Forelimb muscle (tissue), 1 donor: Measurements from ENCODE around the gene CAMKV. TPM values are rescaled to one million over a fixed set of nuclear protein-coding genes. Genes with fewer than 3 reads are reported as not detected.
A peak's percentile ranks its signal among the peaks of the same experiment; 100 is the strongest.
"Not testable (repeated sequence)": the region's sequence is repeated elsewhere in the genome, so short reads cannot be mapped to it uniquely, and the experiment has no call there.

Experiments
- DNase-seq: peaks from one replicate; pipeline ENCODE4 v3.0.0-alpha.2; 2013; ENCODE audit warnings: low read depth
- polyA plus RNA-seq: library from polyadenylated mRNA; unstranded; fragments of 120-200 nt; gene quantifications from one replicate; pipeline ENCODE4 v1.2.1, GENCODE V29; 2013; ENCODE audit not compliant: insufficient read length

Gene CAMKV, protein sequence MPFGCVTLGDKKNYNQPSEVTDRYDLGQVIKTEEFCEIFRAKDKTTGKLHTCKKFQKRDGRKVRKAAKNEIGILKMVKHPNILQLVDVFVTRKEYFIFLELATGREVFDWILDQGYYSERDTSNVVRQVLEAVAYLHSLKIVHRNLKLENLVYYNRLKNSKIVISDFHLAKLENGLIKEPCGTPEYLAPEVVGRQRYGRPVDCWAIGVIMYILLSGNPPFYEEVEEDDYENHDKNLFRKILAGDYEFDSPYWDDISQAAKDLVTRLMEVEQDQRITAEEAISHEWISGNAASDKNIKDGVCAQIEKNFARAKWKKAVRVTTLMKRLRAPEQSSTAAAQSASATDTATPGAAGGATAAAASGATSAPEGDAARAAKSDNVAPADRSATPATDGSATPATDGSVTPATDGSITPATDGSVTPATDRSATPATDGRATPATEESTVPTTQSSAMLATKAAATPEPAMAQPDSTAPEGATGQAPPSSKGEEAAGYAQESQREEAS
- 0.13 TPM for polyA plus RNA-seq

GRCh38 chr3:49869525-49870126, at the start of gene CAMKV:
Gene CAMKV (minus strand): TSS chr3:49869906. CDS start chr3:49862388, 7,518 bp downstream.
- DNase-seq, result no peak

DNA sequence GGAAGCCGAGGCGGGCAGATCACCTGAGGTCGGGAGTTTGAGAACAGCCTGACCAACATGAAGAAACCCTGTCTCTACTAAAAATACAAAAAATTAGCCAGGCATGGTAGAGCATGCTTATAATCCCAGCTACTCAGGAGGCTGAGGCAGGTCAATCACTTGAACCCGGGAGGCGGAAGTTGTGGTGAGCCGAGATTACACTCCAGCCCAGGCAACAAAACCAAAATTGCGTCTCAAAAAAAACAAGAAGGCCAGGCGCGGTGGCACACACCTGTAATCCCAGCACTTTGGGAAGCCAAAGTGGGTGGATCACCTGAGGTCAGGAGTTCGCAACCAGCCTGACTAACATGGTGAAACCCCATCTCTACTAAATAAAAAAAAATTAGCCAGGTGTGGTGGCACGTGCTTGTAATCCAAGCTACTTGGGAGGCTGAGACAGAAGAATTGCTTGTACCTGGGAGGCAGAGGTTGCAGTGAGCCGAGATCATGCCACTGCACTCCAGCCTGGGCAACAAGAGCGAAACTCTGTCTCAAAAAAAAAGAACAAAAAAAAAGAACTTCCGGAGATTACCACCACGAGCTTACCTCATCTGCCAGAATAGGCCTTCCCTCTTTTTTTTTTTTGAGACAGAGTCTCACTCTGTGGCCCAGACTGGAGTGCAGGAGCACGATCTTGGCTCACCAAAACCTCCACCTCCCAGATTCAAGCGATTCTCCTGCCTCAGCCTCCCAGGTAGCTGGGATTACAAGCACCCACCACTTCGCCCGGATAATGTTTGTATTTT, 48.3 kb upstream of the CAMKV start:
- not testable (repeated sequence) for DNase-seq

GRCh38 chr3:49916686-49917085, 47.0 kb upstream of the CAMKV start:
- DNase-seq, result no peak

- DNase-seq, result no peak
Measured at GRCh38 chr3:49914906-49915305, 45.2 kb upstream of the CAMKV start.

GRCh38 chr3:49912881-49913281, 43.2 kb upstream of the CAMKV start:
- DNase-seq, result no peak

- no peak for DNase-seq
Measured at GRCh38 chr3:49911611-49912010, 41.9 kb upstream of the CAMKV start.

GRCh38 chr3:49911124-49911420, 41.4 kb upstream of the CAMKV start:
- no peak for DNase-seq

DNA sequence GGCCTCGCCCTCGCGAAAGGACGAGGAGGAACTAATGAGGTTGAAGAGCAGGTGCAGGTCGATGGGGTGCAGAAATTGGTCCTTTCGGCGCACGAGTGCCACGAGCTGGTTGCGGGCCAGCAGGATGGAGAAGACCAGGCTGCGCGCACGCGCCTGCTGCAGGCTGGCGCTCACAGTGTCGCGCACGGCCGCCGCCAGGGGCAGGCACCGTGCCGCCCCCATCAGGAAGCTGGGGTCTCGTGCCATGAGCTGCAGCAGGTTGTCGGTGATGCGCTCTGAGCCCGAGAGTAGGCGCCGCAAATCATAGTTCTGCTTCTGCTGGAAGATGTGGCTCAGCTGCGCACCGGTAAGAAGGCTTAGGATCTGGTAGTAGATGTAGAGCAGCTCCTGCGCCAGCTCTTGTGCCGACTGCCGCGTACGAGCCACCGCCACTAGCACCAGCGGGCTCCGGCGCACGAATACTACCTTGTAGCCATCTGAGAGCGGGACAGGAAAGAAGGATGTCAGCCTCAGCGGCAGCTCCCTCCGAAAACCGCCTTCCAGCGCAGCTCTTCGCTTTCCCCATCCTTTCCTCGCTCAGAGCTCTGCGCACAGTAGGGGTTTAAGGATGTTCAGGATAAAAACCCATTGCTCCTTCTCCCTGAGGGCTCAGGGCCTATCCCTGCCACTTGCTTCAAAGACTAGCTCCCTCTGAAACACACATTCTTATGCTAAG, 40.9 kb upstream of the CAMKV start:
- DNase-seq, result no peak

GRCh38 chr3:49908373-49909199, 38.9 kb upstream of the CAMKV start:
- DNase-seq, result no peak

DNA sequence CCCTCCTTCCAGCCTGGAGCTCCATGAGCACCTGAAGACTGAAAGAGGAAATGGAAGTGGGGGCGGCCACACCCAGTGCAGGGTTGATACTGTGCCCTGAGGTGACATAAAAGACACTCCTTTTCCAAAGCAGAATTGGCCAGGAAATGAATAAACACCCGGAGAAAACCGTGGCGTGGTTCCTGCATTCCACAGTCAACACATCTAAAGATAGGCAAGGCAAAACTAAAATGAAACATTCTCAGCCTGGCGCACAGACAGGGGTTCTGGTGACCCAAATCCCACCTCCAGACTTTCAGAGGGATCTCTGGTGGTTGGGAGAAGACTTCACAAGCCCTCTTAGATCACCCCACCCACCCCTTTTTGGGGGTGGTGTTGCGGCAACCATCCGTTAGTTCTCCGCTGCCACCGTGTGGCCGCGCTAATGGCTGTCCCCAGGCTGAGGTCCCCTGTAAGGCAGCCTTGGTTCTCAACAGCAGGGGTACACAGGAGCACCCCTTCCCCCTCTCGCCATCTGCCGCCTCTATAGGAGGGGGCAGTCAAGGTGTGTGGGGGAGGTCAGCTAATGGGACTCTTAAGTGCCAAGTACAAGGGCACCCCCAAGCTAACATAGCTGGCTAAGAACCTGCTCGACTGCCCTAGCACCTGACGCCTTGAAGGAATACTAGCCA, 36.5 kb upstream of the CAMKV start:
- peak; percentile 17 for DNase-seq

GRCh38 chr3:49904448-49904847, 34.7 kb upstream of the CAMKV start:
- not testable (repeated sequence) for DNase-seq

- DNase-seq, result no peak
Measured at GRCh38 chr3:49903451-49904424, 34.0 kb upstream of the CAMKV start, which contains the start of gene MST1R. Gene MST1R (minus strand): TSS chr3:49903873. CDS start chr3:49903609, 264 bp downstream.

GRCh38 chr3:49902511-49903345, 33.0 kb upstream of the CAMKV start:
- DNase-seq, result no peak

DNA sequence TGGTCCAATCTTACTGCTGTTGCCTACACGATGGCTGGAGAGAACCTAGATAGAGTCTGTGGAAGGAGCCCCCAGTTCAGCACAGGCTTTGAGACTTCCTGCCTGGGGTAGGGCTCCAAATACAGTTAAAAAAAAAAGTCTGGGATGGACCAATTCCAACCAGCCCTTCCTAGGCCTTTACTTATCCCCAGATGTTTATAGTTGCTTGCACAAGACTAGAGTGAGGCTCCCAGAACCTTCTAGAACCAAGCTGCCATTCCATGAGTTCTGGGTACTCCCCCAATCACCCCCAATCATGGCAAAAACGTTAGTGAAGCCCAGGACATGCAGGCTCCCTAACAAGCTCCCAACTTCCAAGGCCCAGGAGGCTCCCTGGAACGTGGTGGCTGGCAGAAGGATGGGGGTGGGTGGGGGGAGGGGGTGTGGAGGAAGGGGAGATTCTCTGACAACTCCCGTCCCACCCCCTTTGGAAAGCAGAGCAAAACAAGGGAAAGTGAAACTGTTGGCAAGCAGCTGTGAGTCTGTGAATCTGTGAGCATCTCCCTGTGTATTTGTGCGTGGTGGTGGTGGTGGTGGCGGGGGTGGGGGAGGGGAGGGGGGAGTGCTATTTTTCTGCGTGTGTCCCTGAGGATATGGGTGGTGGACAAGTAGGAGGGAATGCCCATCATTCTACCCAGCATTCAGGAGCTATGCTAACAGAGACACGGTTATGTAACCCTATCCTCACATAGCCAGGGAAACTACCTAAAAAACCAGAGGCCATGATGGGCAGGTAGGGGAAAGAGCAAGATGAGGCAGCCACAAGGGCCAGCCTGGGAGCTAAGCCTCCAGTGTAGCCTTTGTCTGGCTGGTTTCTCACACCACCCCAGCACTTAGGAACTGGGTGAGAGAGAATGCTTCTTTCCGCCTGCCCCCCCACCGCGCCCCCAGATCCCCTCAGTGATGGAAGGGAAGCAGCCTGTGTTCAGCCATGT, 31.9 kb upstream of the CAMKV start:
- no peak for DNase-seq

- DNase-seq, result no peak
Measured at GRCh38 chr3:49900491-49901153, 30.9 kb upstream of the CAMKV start.

- no peak for DNase-seq
Measured at GRCh38 chr3:49899815-49900214, 30.1 kb upstream of the CAMKV start.
